T-cell (primary cell): ENCODE results near the gene SLC8B1. TPM values are rescaled to one million over a fixed set of nuclear protein-coding genes. Genes with fewer than 3 reads are reported as not detected.

Experiments used
- ATAC-seq, 4 experiments: fragments of 200-7000 bp in 3 of 4; fragments of 150-1000 bp in 1 of 4; cut with Tn5 transposase; replicated peaks in 1 of 4; 1 replicate in 3 of 4; 2 replicates in 1 of 4; pipeline ENCODE4 v1.10.0; 2021; ENCODE audit warnings: moderate library complexity in 3 of 4, mild to moderate bottlenecking in 2 of 4, moderate number of reproducible peaks in 1 of 4
- CTCF ChIA-PET, 2 donors: fragments of 300-600 bp; sonication (Branson Sonifier 250); formaldehyde crosslinking; loops; one replicate each; lab custom pipeline; 2022; ENCODE audit warnings: antibody characterized with exemption in 2 of 2; lab: Charles Lee
- POLR2A ChIA-PET, 2 donors: fragments of 300-600 bp; sonication (Branson Sonifier 250); formaldehyde crosslinking; loops; one replicate each; lab custom pipeline; 2022; ENCODE audit warnings: antibody characterized with exemption in 2 of 2; lab: Charles Lee
- DNase-seq, 35 experiments: peaks; one replicate each; pipeline versions ENCODE4 v3.0.0 to v3.0.0-alpha.2; 2013 to 2023
- H3K27ac ChIP-seq: one replicate; pipeline ENCODE4 v1.5.1; 2013; ENCODE audit warnings: low read length
- H3K27me3 ChIP-seq, 2 experiments: replicated peaks in 1 of 2; 1 replicate in 1 of 2; 2 replicates in 1 of 2; pipeline versions ENCODE4 v1.6.1 to v1.7.0; 2013; ENCODE audit warnings: low read length in 1 of 2, mixed read lengths in 1 of 2; ENCODE audit not compliant: control insufficient read depth in 2 of 2, insufficient read depth in 2 of 2; ENCODE audit errors: extremely low read depth in 1 of 2
- H3K36me3 ChIP-seq, 2 donors: 1 replicate in 1 of 2; 2 replicates in 1 of 2; pipeline versions ENCODE4 v1.6.1 to v1.7.0; 2013; ENCODE audit warnings: low read length in 1 of 2; ENCODE audit not compliant: control insufficient read depth in 2 of 2, insufficient read depth in 1 of 2; ENCODE audit errors: extremely low read depth in 1 of 2
- H3K4me1 ChIP-seq, 2 experiments: 1 replicate in 1 of 2; 2 replicates in 1 of 2; pipeline versions ENCODE4 v1.6.1 to v1.7.0; 2013; ENCODE audit warnings: low read length in 2 of 2, mixed read lengths in 1 of 2; ENCODE audit not compliant: insufficient read depth in 2 of 2, control insufficient read depth in 1 of 2; ENCODE audit errors: extremely low read depth in 1 of 2
- H3K4me3 ChIP-seq, 2 donors: 1 replicate in 1 of 2; 2 replicates in 1 of 2; pipeline versions ENCODE4 v1.5.1 to v1.7.0; 2013; ENCODE audit warnings: mild to moderate bottlenecking in 2 of 2, low read length in 1 of 2, moderate library complexity in 1 of 2; ENCODE audit not compliant: control insufficient read depth in 1 of 2; ENCODE audit errors: extremely low read depth in 1 of 2
- H3K9me3 ChIP-seq: 2 replicates; pipeline ENCODE4 v1.7.0; 2013
- H3K27ac Mint-ChIP-seq, 2 donors: one replicate each; pipeline ENCODE4 v1.8.0; 2020 to 2021; ENCODE audit warnings: mild to moderate bottlenecking in 2 of 2, mixed read lengths in 2 of 2
- H3K27me3 Mint-ChIP-seq, 2 donors: one replicate each; pipeline ENCODE4 v1.8.0; 2021 to 2022; ENCODE audit warnings: mixed read lengths in 2 of 2
- H3K36me3 Mint-ChIP-seq: one replicate; pipeline ENCODE4 v1.8.0; 2021; ENCODE audit warnings: mixed read lengths
- H3K4me1 Mint-ChIP-seq, 3 donors: one replicate each; pipeline ENCODE4 v1.8.0; 2020 to 2022; ENCODE audit warnings: mixed read lengths in 3 of 3, mild to moderate bottlenecking in 1 of 3
- H3K4me3 Mint-ChIP-seq, 3 donors: one replicate each; pipeline ENCODE4 v1.8.0; 2020 to 2022; ENCODE audit warnings: mild to moderate bottlenecking in 3 of 3, mixed read lengths in 3 of 3, moderate library complexity in 3 of 3
- H3K9me3 Mint-ChIP-seq, 3 donors: one replicate each; pipeline ENCODE4 v1.8.0; 2020 to 2022; ENCODE audit warnings: mixed read lengths in 3 of 3
- WGBS: methylation state at CpG from one replicate; pipeline ENCODE4 v1.1.5; 2013; ENCODE audit warnings: missing lambda C conversion rate; ENCODE audit not compliant: insufficient coverage; 5-methylcytosine and 5-hydroxymethylcytosine counted together
- total RNA-seq, 35 experiments: library from RNA in 6 of 35; stranded (reverse) in 6 of 35; fragments of 120-200 nt in 1 of 35; gene quantifications; one replicate each; pipeline versions ENCODE4 v1.2.1 to v1.2.4 and lab custom pipeline; 2013 to 2026

Gene SLC8B1
- total RNA-seq (100 to 1,000 TPM in 3 of 5 donors, 10 to 100 TPM in 2; 76.7 to 120 (median 102) TPM), total RNA-seq (lab: John Stamatoyannopoulos, UW) (15.7 to 193 (median 87.3) reads per million in 29 experiments)
- total RNA-seq (2013): 43.6 TPM

DNA sequence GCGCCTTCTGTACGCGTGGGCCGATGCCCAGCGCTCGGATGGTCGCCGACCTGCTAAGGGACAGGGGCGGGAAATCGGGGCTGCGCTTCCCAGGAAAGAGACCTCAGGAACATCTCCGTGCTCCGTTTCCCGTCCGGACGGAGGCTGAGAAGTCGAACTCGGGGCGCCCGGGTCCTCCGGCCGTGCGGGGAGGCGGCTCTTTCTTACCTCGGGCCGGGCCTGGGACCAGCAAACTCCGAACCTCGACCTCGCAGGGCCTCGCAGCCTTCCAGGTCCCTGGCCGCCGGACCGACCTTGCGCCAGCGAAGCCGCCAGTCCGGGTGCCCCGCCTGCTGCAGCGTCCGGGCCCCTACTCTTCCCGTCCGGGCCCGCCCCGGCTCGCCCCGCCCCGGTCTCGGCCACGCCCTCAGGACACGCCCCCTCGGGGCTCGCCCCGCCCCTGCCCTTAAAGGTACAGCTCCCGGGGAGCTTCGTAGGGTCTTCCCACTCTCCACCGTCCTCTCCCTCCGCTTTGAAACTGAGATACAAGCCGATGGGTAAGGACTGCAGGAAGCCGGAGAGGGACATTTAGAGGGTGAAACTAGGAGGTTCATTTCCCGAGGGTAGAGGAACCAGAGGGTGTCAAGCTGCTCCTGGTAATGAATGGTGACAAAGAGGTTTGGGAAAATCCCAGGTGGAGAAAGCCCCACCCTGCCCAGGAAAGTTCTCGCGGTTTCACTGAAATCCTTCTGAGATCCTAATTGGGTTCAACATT is at the start of gene SLC8B1:
Gene SLC8B1 (minus strand): TSS at position 324 of the 754 bp plus-strand sequence. CDS start 2,231 bp downstream, outside the sequence.
- Mint-ChIP-seq H3K9me3 (no peaks in the 10 kb centered on the region), H3K27me3 (peaks cover 0 to 4% of the 10 kb centered on the region in 2 donors), H3K4me1 (peaks cover 41 to 44% (median 43%) of the 10 kb centered on the region in 3 donors), H3K36me3 (peaks cover 23% of the 10 kb centered on the region), H3K4me3 (peak within 1 kb of the TSS; percentile 91 to 97 (median 96)), H3K27ac (peak within 1 kb of the TSS; percentile 77 to 89)
- H3K27ac ChIP-seq: peak within 1 kb of the TSS; percentile 52
- WGBS: 0% methylated on average over 47 of the region's 62 CpGs
- no peaks in the 10 kb centered on the region for H3K9me3 ChIP-seq
- ATAC-seq (peak; percentile 96 to 99 (median 98)), DNase-seq (peak; percentile 53 to 94 (median 78))
- H3K27me3 ChIP-seq: peaks cover 0 to 10% of the 10 kb centered on the region in 2 experiments
- H3K36me3 ChIP-seq: peaks cover under 1 to 25% of the 10 kb centered on the region in 2 donors
- POLR2A ChIA-PET: interaction anchor here (0.6 to 1.1 kb wide), 4 partner anchors 73 to 1226 kb away, joined by 3 to 7 read pairs (median 4); no protein-coding TSS in a partner anchor
- CTCF ChIA-PET: interaction anchor here (0.6 to 1.1 kb wide), 5 partner anchors 22 to 632 kb away, joined by 3 to 11 read pairs (median 5); partner anchors contain the start of gene OAS2 (in 1 of the 2)
- peak within 1 kb of the TSS; percentile 92 to 93 for H3K4me3 ChIP-seq
- peaks cover 8 to 30% of the 10 kb centered on the region in 2 experiments for H3K4me1 ChIP-seq

DNA sequence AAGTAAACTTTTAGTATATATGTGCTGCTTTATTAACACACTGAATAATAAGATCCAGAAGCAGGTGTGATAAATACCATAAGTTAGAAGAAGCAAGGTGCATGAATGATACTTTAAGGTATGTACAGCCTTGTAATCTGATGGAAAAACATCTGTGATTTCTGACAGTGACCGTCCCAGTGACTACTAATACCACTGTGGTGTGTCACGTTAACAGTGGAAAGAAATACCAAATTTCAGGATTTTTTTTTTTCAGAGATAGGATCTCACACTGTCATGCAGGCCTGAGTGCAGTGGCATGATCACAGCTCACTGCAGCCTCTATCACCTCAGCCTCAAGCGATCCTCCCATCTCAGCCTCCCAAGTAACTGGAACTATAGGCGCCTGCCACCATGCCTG is 47.3 kb upstream of the SLC8B1 start:
- Histone ChIP-seq H3K4me1 (no peaks in the 10 kb centered on the region), H3K27me3 (no peaks in the 10 kb centered on the region), H3K9me3 (no peaks in the 10 kb centered on the region), H3K4me3 (no peak overlapping the region), H3K36me3 (peaks cover 15 to 19% of the 10 kb centered on the region in 2 donors), H3K27ac (no peak overlapping the region)
- Mint-ChIP-seq H3K4me3 (no peak overlapping the region), H3K9me3 (no peaks in the 10 kb centered on the region), H3K36me3 (peaks cover 24% of the 10 kb centered on the region), H3K4me1 (no peaks in the 10 kb centered on the region), H3K27ac (no peak overlapping the region), H3K27me3 (no peaks in the 10 kb centered on the region)
- ATAC-seq (no peak), DNase-seq (no peak)
- 100% methylated on average over 1 of the region's 4 CpGs for WGBS
- POLR2A ChIA-PET: no interaction called here
- CTCF ChIA-PET: no interaction called here

DNA sequence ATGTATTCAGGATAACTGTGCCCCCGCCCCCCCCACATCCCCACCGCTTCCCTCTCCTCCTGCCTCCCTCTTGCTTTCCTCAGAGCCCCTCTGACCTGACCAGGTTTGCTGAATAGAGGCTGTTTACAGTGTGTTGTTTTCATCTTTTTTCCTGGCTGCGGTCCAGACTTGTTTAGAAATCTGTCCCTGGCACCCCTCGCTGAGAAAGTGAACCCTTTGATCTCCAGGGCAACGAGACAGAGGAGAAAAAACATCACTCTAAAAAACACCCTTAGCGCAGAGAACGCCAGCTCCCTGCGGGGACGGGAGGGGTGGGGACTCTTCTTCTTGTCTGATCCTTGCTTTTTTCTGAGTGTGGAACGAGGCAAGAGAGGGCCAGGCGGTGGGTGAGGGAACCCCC is 46.3 kb upstream of the SLC8B1 start:
- no peaks in the 10 kb centered on the region for H3K27me3 Mint-ChIP-seq
- H3K4me1 Mint-ChIP-seq: no peaks in the 10 kb centered on the region
- H3K4me3 Mint-ChIP-seq: no peak overlapping the region
- Histone ChIP-seq H3K4me1 (no peaks in the 10 kb centered on the region), H3K9me3 (no peaks in the 10 kb centered on the region), H3K27ac (no peak overlapping the region), H3K27me3 (no peaks in the 10 kb centered on the region), H3K36me3 (peaks cover 12 to 20% of the 10 kb centered on the region in 2 donors), H3K4me3 (no peak overlapping the region)
- peaks cover 21% of the 10 kb centered on the region for H3K36me3 Mint-ChIP-seq
- WGBS: 100% methylated on average over 1 of the region's 11 CpGs
- ChIA-PET POLR2A (no interaction called here), CTCF (no interaction called here)
- no peaks in the 10 kb centered on the region for H3K9me3 Mint-ChIP-seq
- no peak for ATAC-seq
- H3K27ac Mint-ChIP-seq: no peak overlapping the region
- no peak for DNase-seq

DNA sequence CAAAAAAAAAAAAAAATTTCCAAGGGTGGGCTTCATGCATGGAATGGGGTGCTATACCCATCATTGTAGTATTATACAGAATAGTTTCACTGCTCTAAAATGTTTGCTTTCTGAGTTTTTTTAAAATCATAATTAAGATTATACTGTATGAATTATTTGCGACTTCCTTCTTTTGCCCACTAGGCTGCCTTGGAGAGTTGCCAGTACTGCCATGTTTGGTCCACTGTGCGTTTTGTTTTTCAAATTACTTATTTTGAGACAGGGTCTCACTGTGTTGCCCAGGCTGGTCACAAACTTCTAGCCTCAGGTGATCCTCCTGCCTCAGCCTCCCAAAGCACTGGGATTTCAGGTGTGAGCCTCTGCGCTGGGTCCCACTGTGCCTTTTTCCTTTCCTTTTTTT is 43.4 kb upstream of the SLC8B1 start:
- Histone ChIP-seq H3K36me3 (peaks cover 16 to 27% of the 10 kb centered on the region in 2 donors), H3K9me3 (no peaks in the 10 kb centered on the region), H3K4me3 (no peak overlapping the region), H3K27ac (no peak overlapping the region), H3K4me1 (no peaks in the 10 kb centered on the region), H3K27me3 (no peaks in the 10 kb centered on the region)
- H3K36me3 Mint-ChIP-seq: peaks cover 24% of the 10 kb centered on the region
- no peak overlapping the region for H3K27ac Mint-ChIP-seq
- no peaks in the 10 kb centered on the region for H3K9me3 Mint-ChIP-seq
- 79% methylated on average over 2 of the region's 3 CpGs for WGBS
- POLR2A ChIA-PET: no interaction called here
- CTCF ChIA-PET: interaction anchor here in 1 of 2 donors (0.5 kb wide), 1 partner anchor 17 kb away, joined by 3 read pairs; no protein-coding TSS in a partner anchor
- no peaks in the 10 kb centered on the region for H3K4me1 Mint-ChIP-seq
- no peaks in the 10 kb centered on the region for H3K27me3 Mint-ChIP-seq
- ATAC-seq: no peak
- DNase-seq: no peak
- H3K4me3 Mint-ChIP-seq: no peak overlapping the region

DNA sequence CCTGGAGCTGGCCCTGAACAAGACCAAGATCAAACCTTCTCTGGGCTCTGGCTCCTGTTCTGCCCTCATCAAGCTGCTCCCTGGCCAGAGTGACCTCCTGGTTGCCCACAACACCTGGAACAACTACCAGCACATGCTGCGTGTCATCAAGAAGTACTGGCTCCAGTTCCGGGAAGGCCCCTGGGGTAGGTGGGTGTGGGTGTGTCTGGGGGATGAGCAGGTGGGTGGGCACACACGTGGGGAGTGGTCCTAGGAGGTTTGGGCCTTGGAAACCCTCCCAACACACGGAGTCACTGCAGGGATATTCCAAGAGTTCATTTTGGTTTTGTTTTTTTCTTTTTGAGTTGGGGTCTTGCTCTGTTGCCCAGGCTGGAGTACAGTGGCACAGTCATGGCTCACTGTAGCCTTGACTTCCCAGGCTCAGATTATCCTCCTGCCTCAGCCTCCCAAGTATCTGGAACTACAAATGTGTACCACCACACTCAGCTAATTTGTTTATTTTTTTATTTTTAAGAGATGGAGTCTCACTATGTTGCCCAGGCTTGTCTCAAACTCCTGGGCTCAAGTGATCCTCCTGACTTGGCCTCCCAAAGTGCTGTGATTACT is 40.0 kb upstream of the SLC8B1 start:
- no peak overlapping the region for H3K4me3 ChIP-seq
- no peak overlapping the region for H3K27ac ChIP-seq
- H3K27me3 Mint-ChIP-seq: no peaks in the 10 kb centered on the region
- no peaks in the 10 kb centered on the region for H3K27me3 ChIP-seq
- no peaks in the 10 kb centered on the region for H3K9me3 ChIP-seq
- POLR2A ChIA-PET: no interaction called here
- no CpG with 5 or more reads among the region's 4 CpGs for WGBS
- CTCF ChIA-PET: no interaction called here
- no peaks in the 10 kb centered on the region for H3K9me3 Mint-ChIP-seq
- H3K4me1 Mint-ChIP-seq: peaks cover 0 to 7% (median 0%) of the 10 kb centered on the region in 3 donors
- no peak overlapping the region for H3K27ac Mint-ChIP-seq
- no peaks in the 10 kb centered on the region for H3K4me1 ChIP-seq
- no peak for ATAC-seq
- no peak for DNase-seq
- no peak overlapping the region for H3K4me3 Mint-ChIP-seq
- H3K36me3 ChIP-seq: peaks cover 11 to 28% of the 10 kb centered on the region in 2 donors
- H3K36me3 Mint-ChIP-seq: peaks cover 33% of the 10 kb centered on the region

DNA sequence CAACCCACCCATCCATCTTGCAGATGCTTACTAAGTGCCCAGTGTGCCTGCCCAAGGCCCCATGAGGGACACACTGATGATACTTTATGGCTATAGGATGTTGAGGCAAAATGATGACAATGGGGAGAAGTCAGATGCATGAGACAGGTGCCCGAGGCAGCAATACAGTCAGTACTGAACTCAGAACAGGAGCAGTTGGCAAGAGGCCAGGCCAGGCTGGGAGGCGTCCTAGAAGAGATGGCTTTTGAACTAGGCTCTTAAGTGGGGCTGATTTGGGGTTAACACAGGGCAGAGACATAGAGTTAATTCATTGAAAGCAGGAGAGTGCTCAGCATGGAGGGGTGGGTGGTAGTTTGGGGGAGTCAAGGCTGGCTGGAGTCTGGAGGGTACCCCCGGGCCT is 39.1 kb upstream of the SLC8B1 start:
- peaks cover 0 to 7% (median 0%) of the 10 kb centered on the region in 3 donors for H3K4me1 Mint-ChIP-seq
- Histone ChIP-seq H3K4me3 (no peak overlapping the region), H3K4me1 (no peaks in the 10 kb centered on the region), H3K27me3 (no peaks in the 10 kb centered on the region), H3K36me3 (peaks cover 11 to 28% of the 10 kb centered on the region in 2 donors), H3K9me3 (no peaks in the 10 kb centered on the region), H3K27ac (no peak overlapping the region)
- DNase-seq (no peak), ATAC-seq (no peak)
- no peaks in the 10 kb centered on the region for H3K27me3 Mint-ChIP-seq
- ChIA-PET CTCF (no interaction called here), POLR2A (no interaction called here)
- peaks cover 38% of the 10 kb centered on the region for H3K36me3 Mint-ChIP-seq
- no peak overlapping the region for H3K4me3 Mint-ChIP-seq
- no peaks in the 10 kb centered on the region for H3K9me3 Mint-ChIP-seq
- H3K27ac Mint-ChIP-seq: no peak overlapping the region
- WGBS: 90% methylated on average over 2 of the region's 3 CpGs
